GM18526 (cell line): ENCODE data around the gene TMC2.

Experiments
- POLR2A ChIP-seq: IDR thresholded peaks from 3 replicates; pipeline ENCODE4 v1.6.1; 2011; ENCODE audit not compliant: insufficient read length; ENCODE audit errors: extremely low read depth

TMC2 gene

DNA sequence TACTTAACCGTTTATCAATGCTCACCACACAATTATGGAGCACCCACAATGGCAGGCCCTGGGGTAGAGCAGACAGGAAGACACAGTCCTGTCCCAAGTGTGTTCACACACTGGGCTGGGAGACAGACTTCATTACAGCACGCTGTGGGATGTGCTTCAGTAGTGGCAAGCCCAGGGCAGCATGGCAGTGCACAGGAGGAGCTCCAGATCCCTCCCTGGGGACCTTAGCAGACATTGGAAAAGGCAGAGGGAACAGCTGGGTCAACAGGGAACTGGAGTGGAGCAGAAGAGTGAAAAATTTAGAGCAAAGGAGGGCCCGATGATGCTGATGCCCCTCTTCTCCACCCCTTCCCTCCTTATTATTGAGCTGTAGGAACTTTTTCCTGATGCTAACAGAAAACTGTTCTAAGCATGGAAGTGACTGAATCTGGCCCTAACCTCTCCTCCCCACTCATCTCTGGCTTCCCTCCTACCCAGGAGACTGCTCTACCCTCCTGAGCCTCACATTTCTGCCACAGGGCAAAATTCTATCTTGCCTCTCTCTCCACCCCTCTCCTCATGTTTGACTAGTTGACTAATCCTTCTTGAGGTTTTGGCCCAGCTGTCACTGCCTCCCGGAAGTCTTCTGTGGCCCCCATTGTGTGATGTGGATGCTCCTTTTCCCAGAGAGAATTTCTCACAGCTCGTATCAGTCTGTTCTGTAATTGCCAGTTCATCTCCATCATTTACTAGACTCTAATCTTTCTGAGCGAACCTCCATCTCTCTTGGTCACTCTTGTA lies 74.8 kb downstream of the TMC2 start:
- TF ChIP-seq POLR2A: no peak

DNA sequence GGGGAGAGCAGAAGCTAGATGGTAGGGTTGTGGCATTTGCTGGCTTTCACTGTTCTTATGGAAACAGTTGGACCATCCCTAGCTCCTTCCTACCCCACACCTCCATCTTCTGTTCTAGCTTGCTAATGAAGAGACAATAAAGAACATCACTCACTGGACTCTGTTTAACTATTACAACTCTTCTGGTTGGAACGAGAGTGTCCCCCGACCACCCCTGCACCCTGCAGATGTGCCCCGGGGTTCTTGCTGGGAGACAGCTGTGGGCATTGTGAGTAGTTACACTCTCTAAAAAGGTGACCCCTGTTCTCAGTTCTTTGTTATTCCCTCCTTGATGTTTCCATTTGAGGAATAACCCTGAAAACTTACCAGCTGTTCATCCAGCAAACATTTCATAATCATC lies 75.7 kb downstream of the TMC2 start:
- no peak for TF ChIP-seq POLR2A

DNA sequence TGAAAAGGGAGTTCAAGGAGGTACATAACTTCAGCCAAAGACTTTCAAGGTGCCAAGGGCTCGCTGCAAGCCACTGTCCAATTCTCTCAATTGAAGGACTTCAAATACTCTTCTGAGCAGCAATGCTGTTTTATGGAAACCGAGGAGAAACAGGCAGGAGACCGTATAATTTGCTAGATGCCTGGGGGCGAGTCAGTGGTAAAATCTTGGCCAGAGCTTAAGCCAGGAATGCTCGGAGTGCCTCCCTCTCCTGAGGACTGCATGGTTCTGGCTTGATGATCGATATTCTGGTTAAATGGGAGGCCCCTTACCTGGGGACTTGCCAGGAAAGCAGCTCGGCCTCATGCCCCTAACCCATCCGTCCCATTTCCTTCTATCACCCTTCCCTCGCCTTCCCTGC lies 80.3 kb downstream of the TMC2 start:
- TF ChIP-seq POLR2A: no peak

DNA sequence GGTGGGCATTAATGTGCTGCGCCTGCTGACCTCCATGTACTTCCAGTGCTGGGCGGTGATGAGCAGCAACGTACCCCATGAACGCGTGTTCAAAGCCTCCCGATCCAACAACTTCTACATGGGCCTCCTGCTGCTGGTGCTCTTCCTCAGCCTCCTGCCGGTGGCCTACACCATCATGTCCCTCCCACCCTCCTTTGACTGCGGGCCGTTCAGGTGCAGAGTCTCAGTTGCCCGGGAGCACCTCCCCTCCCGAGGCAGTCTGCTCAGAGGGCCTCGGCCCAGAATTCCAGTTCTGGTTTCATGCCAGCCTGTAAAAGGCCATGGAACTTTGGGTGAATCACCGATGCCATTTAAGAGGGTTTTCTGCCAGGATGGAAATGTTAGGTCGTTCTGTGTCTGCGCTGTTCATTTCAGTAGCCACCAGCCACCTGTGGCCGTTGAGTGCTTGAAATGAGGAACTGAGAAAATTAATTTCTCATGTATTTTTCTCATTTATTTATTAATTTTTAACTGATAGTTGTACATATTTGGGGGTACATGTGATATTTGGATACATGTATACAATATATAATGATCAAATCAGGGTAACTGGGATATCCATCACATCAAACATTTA lies 80.8 kb downstream of the TMC2 start:
- no peak for TF ChIP-seq POLR2A

DNA sequence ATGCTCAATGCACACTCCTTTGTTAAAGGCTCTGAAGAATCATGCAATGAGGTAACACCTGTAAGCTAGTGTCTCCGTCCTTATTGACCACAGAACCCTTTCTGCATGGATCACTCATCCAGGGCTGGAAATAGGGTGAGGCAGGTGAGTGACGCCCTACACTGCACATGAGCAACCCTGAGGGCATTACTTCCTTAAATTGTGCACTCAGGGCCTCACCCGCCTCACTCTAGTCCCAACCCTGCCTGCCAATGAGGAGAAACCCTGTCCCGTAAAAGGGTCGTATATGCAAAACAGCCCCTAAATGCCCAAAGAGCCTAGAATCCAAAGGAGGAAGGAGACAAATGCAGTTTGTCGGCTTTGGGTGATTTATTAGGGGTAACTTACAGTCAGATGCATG lies 82.4 kb downstream of the TMC2 start:
- no peak for TF ChIP-seq POLR2A

DNA sequence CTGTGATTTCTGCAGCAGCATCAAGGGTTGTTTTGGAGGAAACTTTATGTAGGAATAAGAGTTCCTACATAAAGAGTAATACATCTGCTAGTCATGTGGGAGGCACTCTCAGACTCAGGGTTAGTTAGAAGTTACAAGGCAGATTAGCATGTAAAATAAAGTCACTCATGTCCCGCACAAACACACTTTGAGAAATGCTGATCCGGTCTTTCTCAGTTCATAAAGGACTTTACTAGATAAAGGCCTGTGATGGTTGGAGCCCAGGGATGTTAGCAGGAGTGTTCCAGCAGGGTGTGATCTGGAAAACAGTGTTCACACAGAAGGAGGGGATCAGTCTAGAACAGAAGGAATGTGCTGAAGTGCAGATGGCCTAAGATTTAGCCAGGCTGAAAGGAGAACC lies 83.0 kb downstream of the TMC2 start:
- no peak for TF ChIP-seq POLR2A

DNA sequence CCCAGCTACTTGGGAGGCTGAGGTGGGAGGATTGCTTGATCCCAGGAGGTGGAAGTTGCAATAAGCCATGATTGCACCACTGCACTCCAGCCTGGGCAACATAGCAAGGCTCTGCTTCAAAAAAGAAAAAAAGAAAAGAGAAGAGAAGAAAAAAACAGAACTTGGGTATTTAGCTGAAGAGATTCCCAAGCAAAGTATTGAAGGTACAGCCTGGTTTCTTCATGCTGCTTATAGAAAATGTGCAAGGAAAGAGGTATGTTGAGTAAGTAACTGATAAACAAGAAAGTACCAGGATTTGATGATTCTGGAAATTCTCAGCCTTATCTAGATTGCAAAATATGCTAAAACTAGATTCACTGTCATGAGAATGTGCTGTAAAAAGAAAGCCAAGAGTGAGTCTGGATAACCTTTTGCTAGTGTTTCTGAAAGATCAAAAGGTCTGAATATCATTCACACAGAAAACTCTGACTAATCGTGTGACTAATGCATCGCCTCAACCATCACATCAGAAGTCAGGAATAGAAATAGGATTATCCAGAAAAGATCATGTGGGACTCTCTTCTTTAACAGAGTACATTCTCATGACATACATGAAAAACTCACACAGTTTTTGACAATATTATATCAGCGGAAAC lies 83.7 kb downstream of the TMC2 start:
- TF ChIP-seq POLR2A: no peak

DNA sequence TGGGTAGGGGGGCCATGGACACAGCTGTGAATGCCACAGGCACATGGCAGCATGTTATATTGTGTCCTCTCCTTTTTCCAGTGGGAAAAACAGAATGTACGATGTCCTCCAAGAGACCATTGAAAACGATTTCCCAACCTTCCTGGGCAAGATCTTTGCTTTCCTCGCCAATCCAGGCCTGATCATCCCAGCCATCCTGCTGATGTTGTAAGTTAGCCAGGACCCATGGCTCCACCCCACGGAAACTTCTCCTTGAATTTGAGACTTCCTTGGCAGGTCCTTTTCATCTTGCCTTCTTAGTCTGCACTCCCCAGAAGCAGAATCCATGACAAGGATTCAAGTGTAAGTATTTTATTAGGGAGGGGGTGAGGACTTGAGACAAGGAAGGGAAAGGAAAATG lies 87.8 kb downstream of the TMC2 start:
- TF ChIP-seq POLR2A: no peak

DNA sequence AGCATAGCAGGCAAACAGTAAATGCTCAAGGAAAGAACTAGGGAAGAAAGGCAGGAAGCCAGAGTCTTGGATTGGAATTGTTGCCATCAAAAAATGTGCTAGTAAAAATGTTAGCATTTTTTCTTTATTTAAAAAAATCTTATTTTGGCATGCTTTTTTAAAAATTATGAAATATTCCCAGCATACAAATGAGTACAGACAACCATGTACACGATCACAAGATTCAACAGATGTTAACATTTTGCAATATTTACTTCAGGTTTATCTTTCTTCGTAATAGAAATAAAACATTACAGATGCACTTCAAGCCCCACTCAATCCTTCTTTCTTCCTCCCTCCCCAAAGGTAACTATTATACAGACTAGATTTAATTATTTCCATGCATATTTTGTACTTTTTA lies 88.7 kb downstream of the TMC2 start:
- no peak for TF ChIP-seq POLR2A

DNA sequence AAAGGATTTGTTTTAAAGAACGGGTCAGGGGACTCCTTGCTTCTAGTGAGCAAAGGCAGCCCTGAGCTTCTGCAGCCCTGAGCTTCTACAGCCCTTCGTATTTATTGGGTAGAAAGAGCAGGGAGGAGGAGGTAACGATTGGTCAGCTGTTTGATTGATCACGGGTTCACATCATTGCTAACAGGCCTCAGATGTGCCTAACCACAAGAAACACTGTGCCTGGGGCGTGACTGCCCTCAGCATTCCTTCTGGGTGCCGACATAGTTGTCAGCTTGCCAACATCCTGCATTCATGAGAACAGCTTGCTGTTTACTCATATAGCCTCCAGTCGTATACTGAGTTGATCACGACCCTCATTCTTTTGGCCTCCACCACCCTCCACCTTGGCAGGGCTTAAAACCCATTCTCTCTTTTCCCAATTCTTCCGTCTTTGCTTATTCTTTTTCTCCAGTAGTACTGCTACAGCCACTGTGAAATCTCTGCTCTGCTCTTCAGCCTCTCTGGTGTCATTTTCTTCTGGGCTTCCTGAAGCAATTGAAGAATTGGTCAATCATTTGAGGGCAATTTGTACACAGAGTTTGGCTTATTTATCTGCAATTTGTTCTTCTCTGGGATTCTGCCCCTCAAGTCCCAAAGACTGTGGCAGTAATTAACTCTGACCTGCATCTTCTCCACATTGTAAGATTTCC lies 90.6 kb downstream of the TMC2 start:
- TF ChIP-seq POLR2A: no peak

DNA sequence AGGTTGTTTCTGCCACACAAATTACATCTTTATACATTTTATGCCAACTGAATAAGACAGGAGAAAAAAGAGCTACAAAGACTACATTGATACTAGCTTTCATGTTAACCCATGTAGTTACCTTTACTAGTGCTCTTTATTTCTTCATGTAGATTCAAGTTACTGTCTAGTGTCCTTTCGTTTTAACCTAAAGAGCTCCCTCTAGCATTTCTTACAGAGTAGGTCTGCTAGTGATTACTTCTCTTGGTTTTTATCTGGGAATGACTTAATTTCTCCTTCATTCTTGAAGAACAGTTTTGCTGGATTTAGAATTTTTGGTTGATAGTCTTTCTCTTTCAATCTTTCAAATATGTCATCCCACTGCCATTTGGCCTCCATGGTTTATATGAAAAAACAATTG lies 94.9 kb downstream of the TMC2 start:
- TF ChIP-seq POLR2A: no peak

DNA sequence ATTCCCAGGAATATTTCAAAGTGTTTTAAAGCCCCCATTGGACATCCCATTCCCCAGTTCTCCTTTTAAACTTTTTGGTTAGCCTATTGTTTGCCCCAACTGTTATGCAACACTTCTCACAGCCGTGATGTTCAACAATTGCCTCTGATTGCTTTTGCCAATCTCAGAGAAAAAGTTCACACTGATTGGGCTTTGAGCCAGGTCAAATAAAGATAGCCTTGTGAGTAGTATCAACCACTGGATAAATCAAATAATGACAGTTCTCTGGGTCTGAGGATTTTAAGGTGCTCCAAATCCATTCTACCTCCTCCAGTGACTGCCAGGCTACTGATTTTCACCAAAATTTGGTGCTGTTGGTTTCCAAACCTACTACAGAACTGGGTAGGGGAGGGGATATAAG lies 97.0 kb downstream of the TMC2 start:
- no peak for TF ChIP-seq POLR2A

DNA sequence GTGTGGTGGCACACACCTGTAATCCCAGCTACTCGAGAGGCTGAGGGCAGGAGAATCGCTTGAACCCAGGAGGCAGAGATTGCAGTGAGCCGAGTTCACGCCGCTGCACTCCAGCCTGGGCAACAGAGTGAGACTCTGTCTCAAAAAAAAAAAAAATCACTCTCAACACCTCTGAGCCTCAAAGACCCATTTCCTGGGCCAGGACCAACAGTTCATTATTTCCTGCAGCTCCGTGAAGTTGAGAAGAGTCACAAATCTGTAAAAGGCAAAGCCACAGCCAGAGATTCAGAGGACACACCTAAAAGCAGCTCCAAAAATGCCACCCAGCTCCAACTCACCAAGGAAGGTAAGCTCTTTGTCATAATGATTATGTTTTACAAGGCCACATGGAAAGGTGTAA lies 100.9 kb downstream of the TMC2 start:
- no peak for TF ChIP-seq POLR2A

DNA sequence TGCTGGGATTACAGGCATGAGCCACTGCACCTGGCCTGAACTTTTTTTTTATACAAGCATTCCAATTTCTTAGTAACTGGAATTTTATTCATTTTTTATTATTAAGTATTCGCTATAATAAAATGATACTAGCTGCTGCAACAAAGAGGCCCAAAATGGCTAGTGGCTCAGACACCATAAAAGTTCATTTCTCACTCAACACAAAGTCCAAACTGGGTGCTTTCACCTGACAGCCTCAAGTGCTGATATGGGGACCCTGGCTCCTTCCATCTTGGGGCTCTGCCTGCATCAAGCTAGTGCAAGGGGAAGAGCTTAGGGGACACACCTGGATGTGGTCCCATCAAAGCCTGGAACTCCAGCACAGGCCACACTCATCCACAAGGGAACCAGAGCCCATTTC lies 103.9 kb downstream of the TMC2 start:
- TF ChIP-seq POLR2A: no peak

DNA sequence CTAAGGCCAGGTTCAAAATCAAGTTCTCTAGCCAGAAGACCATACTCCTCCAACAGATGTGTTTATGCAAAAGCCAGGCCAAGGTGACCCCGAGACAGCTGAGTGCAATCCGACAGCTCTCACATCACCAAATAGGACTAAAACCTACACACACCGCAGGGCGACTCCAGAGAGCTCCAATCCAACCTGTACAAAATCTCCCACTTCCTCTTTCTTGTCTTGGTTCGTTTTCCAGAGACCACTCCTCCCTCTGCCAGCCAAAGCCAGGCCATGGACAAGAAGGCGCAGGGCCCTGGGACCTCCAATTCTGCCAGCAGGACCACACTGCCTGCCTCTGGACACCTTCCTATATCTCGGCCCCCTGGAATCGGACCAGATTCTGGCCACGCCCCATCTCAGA lies 104.5 kb downstream of the TMC2 start:
- TF ChIP-seq POLR2A: no peak

DNA sequence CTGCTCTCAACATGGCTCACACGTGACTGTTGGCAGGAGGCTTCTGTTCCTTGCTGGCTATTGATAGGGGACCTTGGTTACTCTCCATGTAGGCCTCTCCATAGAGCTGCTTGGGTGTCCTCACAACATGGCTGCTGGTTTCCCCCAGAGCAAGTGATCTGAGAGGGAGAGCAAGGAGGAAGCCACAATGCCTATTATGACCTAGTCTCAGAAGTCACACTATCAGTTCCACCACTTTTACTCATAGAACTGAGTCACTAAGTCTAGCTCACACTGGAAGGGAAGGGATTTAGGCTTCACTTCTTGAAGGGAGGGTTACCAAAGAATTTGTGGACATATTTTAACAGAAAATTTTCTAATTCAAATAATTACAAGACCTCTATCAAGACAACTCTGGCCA lies 107.3 kb downstream of the TMC2 start:
- TF ChIP-seq POLR2A: no peak
